Cardiac muscle cell (in vitro differentiated cells and primary cell): Measurements from ENCODE around the gene UNC5A. TPM values are rescaled to one million over a fixed set of nuclear protein-coding genes. Genes with fewer than 3 reads are reported as not detected.

Experiments used
- DNase-seq, 2 donors: peaks; one replicate each; pipeline versions ENCODE4 v3.0.0 to v3.0.0-alpha.2; 2010 to 2017; ENCODE audit warnings: low read depth in 1 of 2, low spot score in 1 of 2
- H3K27ac ChIP-seq: fragments of 200-600 bp; sonication (generic); 2 replicates; pipeline ENCODE4 v1.5.1; 2016
- H3K27me3 ChIP-seq: fragments of 200-600 bp; sonication (generic); 2 replicates; pipeline ENCODE4 v1.6.0; 2016; ENCODE audit warnings: control low read depth
- H3K36me3 ChIP-seq: fragments of 200-600 bp; sonication (generic); 2 replicates; pipeline ENCODE4 v1.5.1; 2016; ENCODE audit warnings: control low read depth
- H3K4me1 ChIP-seq: fragments of 200-600 bp; sonication (generic); 2 replicates; pipeline ENCODE4 v1.8.1; 2017; ENCODE audit warnings: low read depth, mild to moderate bottlenecking, mixed run types
- H3K4me3 ChIP-seq: fragments of 200-600 bp; sonication (generic); 2 replicates; pipeline ENCODE4 v1.5.1; 2016; ENCODE audit warnings: mild to moderate bottlenecking
- H3K9me3 ChIP-seq: fragments of 200-600 bp; sonication (generic); 2 replicates; pipeline ENCODE4 v1.5.1; 2017; ENCODE audit warnings: low read depth, mild to moderate bottlenecking, control low read depth
- CTCF ChIP-seq: IDR thresholded peaks from 2 replicates; pipeline ENCODE4 v1.5.1; 2012; ENCODE audit warnings: low read depth, mild to moderate bottlenecking, low read length
- polyA plus RNA-seq: library from polyadenylated mRNA; unstranded; fragments of >200 nt; fragmentation: Nextera tagmentation; extraction: Ambion mirVana; gene quantifications from 2 replicates; pipeline ENCODE4 v1.2.1, GENCODE V29; 2016
- total RNA-seq: library from RNA; depleted of rRNA; stranded (reverse); fragments of >200 nt; gene quantifications from 2 replicates; pipeline ENCODE4 v1.2.3, GENCODE V29; 2016

UNC5A gene
- total and polyA plus RNA-seq, 2 experiments from 2014 or later, result 0.26 to 0.86 TPM

DNA sequence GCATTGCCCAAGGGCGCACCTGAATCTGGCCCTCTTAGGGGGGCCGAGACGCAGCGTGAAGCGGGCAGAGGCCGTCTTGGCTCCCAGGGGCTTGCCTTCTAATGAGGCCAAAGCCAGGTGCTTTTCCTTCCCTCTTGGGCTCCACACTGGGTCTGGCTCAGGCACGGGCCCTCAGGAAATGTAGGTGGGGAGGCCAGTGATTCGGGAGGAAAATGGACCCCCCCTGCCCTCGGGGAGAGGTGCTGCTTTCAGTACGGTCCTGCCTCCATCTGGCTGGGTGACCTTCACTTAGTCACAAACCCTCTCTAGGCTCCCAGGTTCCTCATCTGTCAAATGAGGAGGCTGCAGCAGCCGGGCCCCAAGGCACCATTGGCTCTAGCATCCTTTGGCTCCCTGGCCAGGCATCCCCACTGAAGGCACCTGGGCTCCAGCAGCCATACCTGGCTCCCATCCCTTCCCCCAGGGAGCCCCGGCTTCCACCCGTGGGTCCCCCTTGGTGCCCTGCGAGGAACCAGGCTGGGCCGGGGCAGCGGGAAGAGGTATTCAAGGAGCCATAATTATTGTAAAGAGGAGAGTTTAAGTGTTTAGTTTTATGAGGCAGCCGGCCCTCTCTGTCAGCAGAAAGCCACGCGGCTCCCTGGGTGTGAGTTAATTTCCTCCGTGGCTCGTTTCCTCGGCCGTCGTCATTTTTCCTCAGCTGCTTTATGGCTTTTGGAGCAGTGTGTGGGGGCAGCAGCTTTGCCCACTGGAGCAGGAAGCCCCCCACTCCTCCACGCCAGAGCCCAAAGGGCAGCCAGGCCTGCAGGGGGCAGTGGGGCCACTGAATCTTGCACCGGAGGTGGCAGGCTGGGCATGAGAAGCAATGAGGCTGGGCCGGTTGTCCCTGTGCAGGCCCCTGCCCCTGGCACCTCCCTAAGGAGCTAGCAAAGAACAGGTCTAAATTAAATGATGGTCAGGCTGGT lies 24.9 kb upstream of the UNC5A start:
- Histone ChIP-seq H3K4me1 (peaks cover 5% of the 10 kb centered on the region), H3K9me3 (no peaks in the 10 kb centered on the region), H3K27ac (no peak overlapping the region), H3K4me3 (no peak overlapping the region), H3K27me3 (no peaks in the 10 kb centered on the region), H3K36me3 (no peaks in the 10 kb centered on the region)
- DNase-seq, result no peak
- TF ChIP-seq CTCF, result no peak

DNA sequence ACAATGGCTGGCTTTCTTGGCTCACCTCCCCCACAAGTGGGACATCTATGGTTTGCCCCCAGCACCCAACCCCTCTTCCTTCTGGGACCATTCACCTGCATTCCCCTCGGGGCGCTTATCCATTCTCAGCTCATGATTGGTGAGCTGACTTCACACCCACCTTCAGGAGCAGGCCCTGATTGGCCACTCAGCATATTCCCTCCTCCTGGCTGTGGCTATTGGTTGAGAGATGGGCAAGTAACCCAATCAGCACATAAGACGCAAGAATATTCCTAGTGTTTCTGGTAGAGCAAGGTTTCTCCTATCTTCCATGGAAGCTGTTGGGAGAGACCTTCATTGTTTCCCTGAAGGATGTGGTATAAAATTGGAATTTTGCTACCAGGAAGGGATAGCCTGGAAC lies 22.7 kb upstream of the UNC5A start:
- TF ChIP-seq CTCF, result no peak
- DNase-seq, result no peak
- Histone ChIP-seq H3K9me3 (no peaks in the 10 kb centered on the region), H3K36me3 (no peaks in the 10 kb centered on the region), H3K27ac (no peak overlapping the region), H3K4me1 (no peaks in the 10 kb centered on the region), H3K4me3 (no peak overlapping the region), H3K27me3 (no peaks in the 10 kb centered on the region)

GRCh38 chr5:176788091-176788490 lies 22.3 kb upstream of the UNC5A start:
- no peak for DNase-seq
- Histone ChIP-seq H3K27me3 (no peaks in the 10 kb centered on the region), H3K36me3 (no peaks in the 10 kb centered on the region), H3K9me3 (no peaks in the 10 kb centered on the region), H3K27ac (no peak overlapping the region), H3K4me3 (no peak overlapping the region), H3K4me1 (no peaks in the 10 kb centered on the region)
- no peak for TF ChIP-seq CTCF

- Histone ChIP-seq H3K4me3 (no peak overlapping the region), H3K9me3 (no peaks in the 10 kb centered on the region), H3K27ac (no peak overlapping the region), H3K36me3 (no peaks in the 10 kb centered on the region), H3K27me3 (no peaks in the 10 kb centered on the region), H3K4me1 (no peaks in the 10 kb centered on the region)
- no peak for DNase-seq
- TF ChIP-seq CTCF, result no peak
These were observed 21.2 kb upstream of the UNC5A start for GRCh38 chr5:176788941-176789872.

DNA sequence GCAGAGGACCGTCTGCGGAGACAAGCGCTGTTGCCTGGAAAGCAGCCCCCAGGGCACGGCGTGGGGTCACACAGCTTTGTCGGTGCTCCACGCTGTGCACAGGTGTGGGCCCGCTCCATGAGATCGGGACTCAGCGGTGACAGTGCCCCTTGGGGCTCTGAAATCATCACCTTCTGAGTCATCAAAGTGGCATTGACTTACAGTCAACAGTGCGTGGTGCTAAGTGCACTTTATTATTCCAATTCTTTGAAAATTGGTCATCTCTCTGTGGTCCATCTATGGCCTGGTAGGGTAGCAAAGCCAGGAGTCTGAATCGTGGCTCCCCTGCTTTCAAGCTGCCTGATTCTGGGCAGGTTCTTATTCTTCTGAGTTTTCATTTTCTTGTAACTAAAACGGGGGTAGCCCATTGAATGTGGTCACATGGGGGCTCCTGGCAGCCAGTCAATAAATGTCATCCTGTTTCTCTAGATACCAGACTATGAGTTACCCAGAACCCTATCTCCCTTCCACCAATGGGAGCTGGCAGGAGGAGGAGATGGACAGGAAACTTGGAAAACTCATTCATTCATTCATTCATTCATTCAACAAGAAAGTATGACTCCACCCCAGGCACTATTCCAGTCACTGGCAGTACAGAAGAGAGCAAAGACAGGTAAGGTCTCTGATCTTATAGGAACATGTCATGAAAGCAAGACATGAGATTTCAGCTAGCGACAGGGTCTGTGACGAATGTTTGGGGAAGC lies 20.3 kb upstream of the UNC5A start:
- Histone ChIP-seq H3K27ac (no peak overlapping the region), H3K4me1 (no peaks in the 10 kb centered on the region), H3K27me3 (no peaks in the 10 kb centered on the region), H3K4me3 (no peak overlapping the region), H3K36me3 (no peaks in the 10 kb centered on the region), H3K9me3 (no peaks in the 10 kb centered on the region)
- no peak for TF ChIP-seq CTCF
- DNase-seq, result no peak
